H1 (cell line): ENCODE data around the gene ZBED4. TPM values are rescaled to one million over a fixed set of nuclear protein-coding genes. Genes with fewer than 3 reads are reported as not detected.
"Not testable (repeated sequence)": the region's sequence is repeated elsewhere in the genome, so short reads cannot be mapped to it uniquely, and the experiment has no call there.

ENCODE experiments used
- CTCF ChIA-PET: fragments of 300-600 bp; sonication (Branson Sonifier 250); formaldehyde crosslinking; loops from one replicate; lab custom pipeline; 2021; ENCODE audit not compliant: partially characterized antibody; lab: Charles Lee
- POLR2A ChIA-PET: fragments of 300-600 bp; sonication (Branson Sonifier 250); formaldehyde crosslinking; loops from one replicate; lab custom pipeline; 2021; ENCODE audit warnings: inconsistent platforms; ENCODE audit not compliant: partially characterized antibody; lab: Charles Lee
- DNase-seq, 2 experiments: peaks; one replicate each; pipeline versions ENCODE4 v3.0.0 to v3.0.0-alpha.2; 2010 to 2022; ENCODE audit warnings: low spot score in 2 of 2, low read depth in 1 of 2, mixed read lengths in 1 of 2
- FAIRE-seq: peaks from 2 replicates; lab custom pipeline; 2011; peaks lifted over from hg19 to GRCh38; lab: Jason Lieb, UNC
- H2AFZ ChIP-seq: 2 replicates; pipeline ENCODE4 v1.8.1; 2012; ENCODE audit warnings: low read length, inconsistent platforms
- H2AK5ac ChIP-seq: 2 replicates; pipeline ENCODE4 v1.6.1; 2013; ENCODE audit warnings: low read depth, low read length
- H2BK120ac ChIP-seq: replicated peaks from 2 replicates; pipeline ENCODE3; 2013; ENCODE audit warnings: low read depth, low read length, inconsistent platforms
- H2BK12ac ChIP-seq: 2 replicates; pipeline ENCODE4 v1.6.1; 2013; ENCODE audit warnings: low read depth, low read length
- H2BK15ac ChIP-seq: 2 replicates; pipeline ENCODE4 v1.6.1; 2013; ENCODE audit warnings: low read length
- H2BK20ac ChIP-seq: 2 replicates; pipeline ENCODE4 v1.6.1; 2013; ENCODE audit warnings: low read length
- H2BK5ac ChIP-seq: 2 replicates; pipeline ENCODE4 v1.6.1; 2013; ENCODE audit warnings: low read depth, low read length
- H3K14ac ChIP-seq: 2 replicates; pipeline ENCODE4 v1.6.1; 2013; ENCODE audit warnings: inconsistent platforms; ENCODE audit not compliant: insufficient read length
- H3K18ac ChIP-seq: 2 replicates; pipeline ENCODE4 v1.6.1; 2013; ENCODE audit warnings: low read length; ENCODE audit errors: extremely low read depth
- H3K23ac ChIP-seq: 2 replicates; pipeline ENCODE4 v1.6.1; 2013; ENCODE audit warnings: inconsistent platforms; ENCODE audit not compliant: insufficient read length
- H3K23me2 ChIP-seq: 2 replicates; pipeline ENCODE4 v1.6.1; 2013; ENCODE audit warnings: low read depth, low read length
- H3K27ac ChIP-seq: 2 replicates; pipeline ENCODE4 v1.6.1; 2011; ENCODE audit warnings: low read depth, low read length, inconsistent platforms
- H3K27me3 ChIP-seq, 4 experiments: replicated peaks in 1 of 4; 1 replicate in 1 of 4; 2 replicates in 3 of 4; pipeline versions ENCODE4 v1.6.1 to v1.8.1; 2011 to 2013; ENCODE audit warnings: low read length in 3 of 4, mild to moderate bottlenecking in 3 of 4, inconsistent platforms in 2 of 4, mixed read lengths in 2 of 4, moderate library complexity in 1 of 4; ENCODE audit not compliant: control insufficient read depth in 3 of 4, insufficient read depth in 3 of 4; ENCODE audit errors: extremely low read depth in 1 of 4
- H3K36me3 ChIP-seq, 4 experiments: 2 replicates each; pipeline versions ENCODE4 v1.6.1 to v1.8.1; 2011 to 2013; ENCODE audit warnings: mild to moderate bottlenecking in 4 of 4, low read length in 3 of 4, moderate library complexity in 2 of 4, control low read depth in 1 of 4, inconsistent platforms in 1 of 4; ENCODE audit not compliant: insufficient read depth in 4 of 4, control insufficient read depth in 2 of 4
- H3K4ac ChIP-seq: replicated peaks from 2 replicates; pipeline ENCODE3; 2013; ENCODE audit warnings: low read length, low read depth, mixed read lengths, inconsistent platforms; ENCODE audit not compliant: insufficient read length
- H3K4me1 ChIP-seq, 4 experiments: replicated peaks in 1 of 4; 1 replicate in 1 of 4; 2 replicates in 3 of 4; pipeline versions ENCODE4 v1.6.1 to v1.8.1; 2011 to 2013; ENCODE audit warnings: low read length in 3 of 4, inconsistent platforms in 2 of 4, mixed read lengths in 1 of 4; ENCODE audit not compliant: insufficient read depth in 4 of 4, control insufficient read depth in 3 of 4
- H3K4me2 ChIP-seq, 2 experiments: 2 replicates each; pipeline versions ENCODE4 v1.6.1 to v1.8.1; 2011 to 2013; ENCODE audit warnings: low read depth in 2 of 2, low read length in 2 of 2, control low read depth in 1 of 2, inconsistent platforms in 1 of 2, mild to moderate bottlenecking in 1 of 2; ENCODE audit not compliant: insufficient read depth in 1 of 2
- H3K4me3 ChIP-seq, 4 experiments: fragments of 200-600, 300-600 bp in 1 of 4; sonication (generic), shearing (Covaris generic), sonication (Bioruptor Twin) in 1 of 4; 2 replicates each; pipeline versions ENCODE4 v1.5.1 to v1.8.1; 2011 to 2016; ENCODE audit warnings: low read length in 4 of 4, low read depth in 3 of 4, control low read depth in 2 of 4, inconsistent platforms in 2 of 4, mild to moderate bottlenecking in 2 of 4, mixed read lengths in 1 of 4, moderate library complexity in 1 of 4; ENCODE audit not compliant: insufficient read depth in 2 of 4; ENCODE audit errors: extremely low read depth in 1 of 4
- H3K56ac ChIP-seq: replicated peaks from 2 replicates; pipeline ENCODE3; 2013; ENCODE audit warnings: low read depth, mild to moderate bottlenecking, mixed read lengths, low read length, inconsistent platforms; ENCODE audit not compliant: insufficient read length
- H3K79me1 ChIP-seq: 2 replicates; pipeline ENCODE4 v1.6.1; 2013; ENCODE audit warnings: low read depth, low read length, control low read depth
- H3K79me2 ChIP-seq, 2 experiments: 2 replicates each; pipeline versions ENCODE4 v1.6.1 to v1.8.1; 2012 to 2013; ENCODE audit warnings: low read length in 2 of 2, mild to moderate bottlenecking in 2 of 2, inconsistent platforms in 1 of 2; ENCODE audit not compliant: insufficient read depth in 2 of 2, control insufficient read depth in 1 of 2
- H3K9ac ChIP-seq, 4 experiments: replicated peaks in 1 of 4; 1 replicate in 1 of 4; 2 replicates in 3 of 4; pipeline versions ENCODE4 v1.6.1 to v1.8.1; 2011 to 2013; ENCODE audit warnings: low read depth in 3 of 4, low read length in 3 of 4, control low read depth in 2 of 4, mild to moderate bottlenecking in 2 of 4, moderate library complexity in 2 of 4, inconsistent platforms in 1 of 4; ENCODE audit errors: extremely low read depth in 1 of 4
- H3K9me3 ChIP-seq, 2 experiments: 2 replicates each; pipeline versions ENCODE4 v1.6.1 to v1.8.1; 2012 to 2013; ENCODE audit warnings: mild to moderate bottlenecking in 2 of 2, moderate library complexity in 2 of 2, control low read depth in 1 of 2, inconsistent platforms in 1 of 2, low read depth in 1 of 2, low read length in 1 of 2, mixed read lengths in 1 of 2; ENCODE audit not compliant: insufficient read depth in 2 of 2
- H4K20me1 ChIP-seq, 2 experiments: replicated peaks in 1 of 2; 2 replicates each; pipeline versions ENCODE3 to v1.8.1; 2011 to 2013; ENCODE audit warnings: inconsistent platforms in 2 of 2, low read length in 2 of 2, mild to moderate bottlenecking in 1 of 2; ENCODE audit not compliant: insufficient read depth in 2 of 2, control insufficient read depth in 1 of 2
- H4K5ac ChIP-seq: 2 replicates; pipeline ENCODE4 v1.6.1; 2013; ENCODE audit warnings: low read length, low read depth, mixed read lengths, inconsistent platforms; ENCODE audit not compliant: insufficient read length
- H4K8ac ChIP-seq: 2 replicates; pipeline ENCODE4 v1.8.0; 2013; ENCODE audit warnings: mild to moderate bottlenecking, moderate library complexity, low read length, inconsistent platforms; ENCODE audit not compliant: insufficient read depth; ENCODE audit errors: extremely low read depth
- H4K91ac ChIP-seq: replicated peaks from 2 replicates; pipeline ENCODE3; 2013; ENCODE audit warnings: low read length, mixed read lengths, inconsistent platforms; ENCODE audit not compliant: insufficient read length
- WGBS, 2 experiments: shearing (Covaris generic) in 1 of 2; methylation state at CpG; one replicate each; pipeline versions ENCODE4 v1.1.6 to v1.1.7; 2013 to 2015; ENCODE audit warnings: low lambda C conversion rate in 2 of 2, mixed read lengths in 2 of 2, inconsistent platforms in 1 of 2, low coverage in 1 of 2, missing lambda C conversion rate in 1 of 2; ENCODE audit not compliant: insufficient replicate concordance in 2 of 2, insufficient coverage in 1 of 2, insufficient read length in 1 of 2; ENCODE audit errors: extremely low coverage in 1 of 2, missing lambda C conversion rate in 1 of 2; 5-methylcytosine and 5-hydroxymethylcytosine counted together
- polyA plus RNA-seq, 7 experiments: library from polyadenylated mRNA; depleted of rRNA in 3 of 7; stranded (reverse) in 5 of 7; unstranded in 2 of 7; fragments of >200 nt in 5 of 7; fragments of 200-250 nt in 2 of 7; gene quantifications; 1 replicate in 5 of 7; 2 replicates in 1 of 7; 4 replicates in 1 of 7; pipeline versions ENCODE4 v1.2.1 to v1.2.3, GENCODE V29; 2011 to 2013; ENCODE audit warnings: missing spikeins in 2 of 7, mixed read lengths in 2 of 7
- total RNA-seq: library from RNA; stranded (reverse); fragmentation: NEBNext Ultra II Directional; extraction: Animal tissue kit (Norgen Biotek cat#: 25700); gene quantifications from 2 replicates; pipeline ENCODE4 v1.2.1, GENCODE V29; 2021

Gene ZBED4
- total and polyA plus RNA-seq, 2 of the 8 experiments (the other 6 are each of a cell fraction or from before 2014, with no cell fraction given) = 11.0 to 28.3 TPM

GRCh38 chr22:49821741-49822140 is 31.9 kb upstream of the ZBED4 start:
- CTCF ChIA-PET = interaction anchor here (0.7 to 1.9 kb wide), 5 partner anchors 17 to 256 kb away, joined by 3 to 5 read pairs (median 4); no protein-coding TSS in a partner anchor
- H2BK5ac ChIP-seq, H3K23ac ChIP-seq, H3K27ac ChIP-seq, POLR2A ChIA-PET, H3K4me3 ChIP-seq, H3K9me3 ChIP-seq, H2AFZ ChIP-seq, H3K14ac ChIP-seq, H2AK5ac ChIP-seq, H3K56ac ChIP-seq, FAIRE-seq, H3K27me3 ChIP-seq, H2BK20ac ChIP-seq, H3K4me2 ChIP-seq, H3K4ac ChIP-seq, H3K18ac ChIP-seq, H2BK12ac ChIP-seq, H3K9ac ChIP-seq, H2BK120ac ChIP-seq, DNase-seq, H3K4me1 ChIP-seq, H2BK15ac ChIP-seq, H3K23me2 ChIP-seq, H4K91ac ChIP-seq, H4K5ac ChIP-seq: not testable (repeated sequence)
- H3K36me3 ChIP-seq = peaks cover 21 to 67% (median 35%) of the 10 kb centered on the region in 4 experiments
- 0 out of 2 replicates have a peak overlapping the region, but pooled peaks have one; percentile 29 for H4K8ac ChIP-seq
- peaks cover 38% of the 10 kb centered on the region for H3K79me1 ChIP-seq
- H4K20me1 ChIP-seq = peaks cover 52 to 57% of the 10 kb centered on the region in 2 experiments
- peaks cover 36 to 98% of the 10 kb centered on the region in 2 experiments for H3K79me2 ChIP-seq
- WGBS, 2 experiments = 91% methylated on average over 11 of the region's 11 CpGs; no CpG with 5 or more reads in 1 of the 2 experiments
